ENCODE results near the gene PTPRU.

DNA sequence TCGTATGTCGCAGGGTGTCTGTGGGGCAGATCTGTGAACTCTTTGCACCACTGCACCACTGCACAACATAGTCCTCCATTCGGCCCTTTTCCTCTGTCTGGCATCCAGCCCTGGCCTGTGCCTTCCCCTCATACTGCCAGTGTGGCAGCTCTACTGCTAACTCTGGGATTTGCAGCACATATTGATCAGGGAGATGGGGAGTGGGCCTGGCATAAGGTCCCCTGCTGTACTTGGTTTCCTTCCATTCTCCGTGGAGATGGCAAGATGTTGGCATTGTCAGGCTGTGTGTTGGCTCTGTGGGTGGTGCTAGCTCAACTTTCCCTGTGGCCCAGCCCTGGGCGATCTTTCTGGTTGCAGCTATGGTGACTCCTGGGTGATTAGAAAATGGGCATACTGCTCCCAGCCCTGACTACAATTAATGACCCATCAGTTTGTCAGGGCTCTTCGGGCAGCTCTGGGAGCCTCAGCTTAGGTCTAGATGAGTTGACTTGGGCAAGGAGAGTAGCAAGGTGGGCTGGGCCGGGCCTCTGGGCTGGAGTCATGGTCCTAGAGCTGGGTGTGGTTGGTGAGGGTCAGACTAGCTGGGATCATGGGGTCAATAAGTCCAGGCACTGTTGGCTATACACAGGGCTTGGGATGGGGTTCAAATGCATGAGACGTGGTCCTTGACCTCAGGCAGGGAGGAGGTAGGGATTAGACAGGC, 11.4 kb downstream of the PTPRU start:
- TF ChIP-seq, protein P1, sequence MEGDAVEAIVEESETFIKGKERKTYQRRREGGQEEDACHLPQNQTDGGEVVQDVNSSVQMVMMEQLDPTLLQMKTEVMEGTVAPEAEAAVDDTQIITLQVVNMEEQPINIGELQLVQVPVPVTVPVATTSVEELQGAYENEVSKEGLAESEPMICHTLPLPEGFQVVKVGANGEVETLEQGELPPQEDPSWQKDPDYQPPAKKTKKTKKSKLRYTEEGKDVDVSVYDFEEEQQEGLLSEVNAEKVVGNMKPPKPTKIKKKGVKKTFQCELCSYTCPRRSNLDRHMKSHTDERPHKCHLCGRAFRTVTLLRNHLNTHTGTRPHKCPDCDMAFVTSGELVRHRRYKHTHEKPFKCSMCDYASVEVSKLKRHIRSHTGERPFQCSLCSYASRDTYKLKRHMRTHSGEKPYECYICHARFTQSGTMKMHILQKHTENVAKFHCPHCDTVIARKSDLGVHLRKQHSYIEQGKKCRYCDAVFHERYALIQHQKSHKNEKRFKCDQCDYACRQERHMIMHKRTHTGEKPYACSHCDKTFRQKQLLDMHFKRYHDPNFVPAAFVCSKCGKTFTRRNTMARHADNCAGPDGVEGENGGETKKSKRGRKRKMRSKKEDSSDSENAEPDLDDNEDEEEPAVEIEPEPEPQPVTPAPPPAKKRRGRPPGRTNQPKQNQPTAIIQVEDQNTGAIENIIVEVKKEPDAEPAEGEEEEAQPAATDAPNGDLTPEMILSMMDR (conservative IDR thresholded peaks at IDR 0.05; ENCODE audit: low read depth in 2 of 2): no peak
- TF ChIP-seq POLR2AphosphoS5 (IDR thresholded peaks at IDR 0.05; ENCODE audit: low read depth) (no peak), EZH2phosphoT487 (IDR thresholded peaks at IDR 0.05; ENCODE audit: unreplicated experiment) (no peak), EZH2 (IDR thresholded peaks at IDR 0.05; ENCODE audit: low read depth, unreplicated experiment) (no peak), JUNB (IDR thresholded peaks at IDR 0.05; ENCODE audit: unreplicated experiment) (no peak), REST (IDR thresholded peaks at IDR 0.05; ENCODE audit: unreplicated experiment) (no peak), CREB1 (CRISPR knock-in tag; IDR thresholded peaks at IDR 0.05; ENCODE audit: low read depth) (no peak), ETS1 (IDR thresholded peaks at IDR 0.05) (no peak)

Measured in GM23338 (cell line).